Gastroesophageal sphincter (tissue), 3 donors: ENCODE data around the gene TCF12.

Source experiments
- EP300 ChIP-seq: sonication (generic); formaldehyde crosslinking; IDR thresholded peaks from one replicate; pipeline ENCODE4 v1.6.1; 2017; ENCODE audit warnings: antibody characterized with exemption, mild to moderate bottlenecking
- POLR2A ChIP-seq, 2 donors: fragments of 450-650 bp; IDR thresholded peaks; one replicate each; pipeline ENCODE4 v1.6.1; 2017; ENCODE audit warnings: antibody characterized with exemption in 2 of 2, mild to moderate bottlenecking in 2 of 2, moderate library complexity in 1 of 2
- POLR2AphosphoS5 ChIP-seq: sonication (generic); formaldehyde crosslinking; IDR thresholded peaks from one replicate; pipeline ENCODE4 v1.6.1; 2017; ENCODE audit warnings: antibody characterized with exemption
- TF ChIP-seq, protein P1 (sequence below), 4 experiments: fragments of 200-600 bp in 2 of 4; fragments of 450-650 bp in 2 of 4; sonication (generic) in 1 of 4; IDR thresholded peaks; one replicate each; pipeline ENCODE4 v1.5.1; 2017 to 2019; ENCODE audit warnings: antibody characterized with exemption in 4 of 4, mild to moderate bottlenecking in 2 of 4, moderate library complexity in 2 of 4

DNA sequence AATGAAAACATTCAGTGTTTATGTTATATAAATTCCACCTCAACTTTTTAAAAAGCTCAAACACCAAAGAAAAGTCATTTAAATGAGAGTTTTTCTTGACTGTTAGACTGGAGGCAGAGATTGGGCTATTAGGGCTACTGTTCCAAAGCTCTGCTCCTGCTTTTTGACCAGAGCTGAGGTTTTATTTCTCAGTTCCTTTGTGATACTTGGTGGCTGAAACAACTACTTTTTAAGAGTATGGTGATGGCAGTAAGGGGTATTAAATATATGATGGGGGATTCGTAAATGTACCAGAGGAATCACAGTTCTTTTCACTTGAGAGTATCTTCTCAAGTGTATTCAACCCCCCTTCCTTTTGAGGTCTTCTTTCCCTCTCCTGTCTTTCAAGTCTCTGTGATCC is 271.8 kb downstream of the TCF12 start:
- no peak for TF ChIP-seq POLR2A (IDR thresholded peaks at IDR 0.05)
- TF ChIP-seq, protein P1, sequence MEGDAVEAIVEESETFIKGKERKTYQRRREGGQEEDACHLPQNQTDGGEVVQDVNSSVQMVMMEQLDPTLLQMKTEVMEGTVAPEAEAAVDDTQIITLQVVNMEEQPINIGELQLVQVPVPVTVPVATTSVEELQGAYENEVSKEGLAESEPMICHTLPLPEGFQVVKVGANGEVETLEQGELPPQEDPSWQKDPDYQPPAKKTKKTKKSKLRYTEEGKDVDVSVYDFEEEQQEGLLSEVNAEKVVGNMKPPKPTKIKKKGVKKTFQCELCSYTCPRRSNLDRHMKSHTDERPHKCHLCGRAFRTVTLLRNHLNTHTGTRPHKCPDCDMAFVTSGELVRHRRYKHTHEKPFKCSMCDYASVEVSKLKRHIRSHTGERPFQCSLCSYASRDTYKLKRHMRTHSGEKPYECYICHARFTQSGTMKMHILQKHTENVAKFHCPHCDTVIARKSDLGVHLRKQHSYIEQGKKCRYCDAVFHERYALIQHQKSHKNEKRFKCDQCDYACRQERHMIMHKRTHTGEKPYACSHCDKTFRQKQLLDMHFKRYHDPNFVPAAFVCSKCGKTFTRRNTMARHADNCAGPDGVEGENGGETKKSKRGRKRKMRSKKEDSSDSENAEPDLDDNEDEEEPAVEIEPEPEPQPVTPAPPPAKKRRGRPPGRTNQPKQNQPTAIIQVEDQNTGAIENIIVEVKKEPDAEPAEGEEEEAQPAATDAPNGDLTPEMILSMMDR (IDR thresholded peaks at IDR 0.05), result no peak
- no peak for TF ChIP-seq EP300
- no peak for TF ChIP-seq POLR2AphosphoS5
